HEK293 (cell line): ENCODE results near the gene MACO1.

Experiments used
- GLIS2 ChIP-seq: fragments of 450-650 bp; formaldehyde crosslinking; IDR thresholded peaks from 2 replicates; pipeline ENCODE4 v1.5.1; 2016; ENCODE audit warnings: missing biosample characterization, missing genetic modification characterization
- KLF1 ChIP-seq: fragments of 450-650 bp; formaldehyde crosslinking; IDR thresholded peaks from 2 replicates; pipeline ENCODE4 v1.5.1; 2016; ENCODE audit warnings: missing biosample characterization, missing genetic modification characterization
- KLF10 ChIP-seq: fragments of 450-650 bp; IDR thresholded peaks from 2 replicates; pipeline ENCODE4 v1.5.1; 2018; ENCODE audit warnings: missing biosample characterization, mild to moderate bottlenecking, missing genetic modification characterization
- KLF7 ChIP-seq: fragments of 450-650 bp; formaldehyde crosslinking; IDR thresholded peaks from 2 replicates; pipeline ENCODE4 v1.5.1; 2016; ENCODE audit warnings: missing biosample characterization, missing genetic modification characterization, borderline replicate concordance
- PATZ1 ChIP-seq: fragments of 450-650 bp; formaldehyde crosslinking; IDR thresholded peaks from 2 replicates; pipeline ENCODE4 v1.5.1; 2016; ENCODE audit warnings: missing biosample characterization, missing genetic modification characterization
- PBX3 ChIP-seq: sonication (generic); formaldehyde crosslinking; IDR thresholded peaks from 2 replicates; pipeline ENCODE4 v1.8.1; 2022; ENCODE audit warnings: mild to moderate bottlenecking, moderate library complexity, missing genetic modification reagents
- PRDM10 ChIP-seq: fragments of 450-650 bp; formaldehyde crosslinking; IDR thresholded peaks from 2 replicates; pipeline ENCODE4 v1.5.1; 2016; ENCODE audit warnings: missing biosample characterization, missing genetic modification characterization
- PRDM2 ChIP-seq: fragments of 450-650 bp; formaldehyde crosslinking; IDR thresholded peaks from 2 replicates; pipeline ENCODE4 v1.5.1; 2016; ENCODE audit warnings: missing biosample characterization, missing genetic modification characterization, borderline replicate concordance
- YY1 ChIP-seq: fragments of 450-650 bp; formaldehyde crosslinking; IDR thresholded peaks from 2 replicates; pipeline ENCODE4 v1.5.1; 2018; ENCODE audit warnings: missing biosample characterization, missing genetic modification characterization
- ZBTB20 ChIP-seq: fragments of 450-650 bp; formaldehyde crosslinking; IDR thresholded peaks from 2 replicates; pipeline ENCODE4 v1.5.1; 2016; ENCODE audit warnings: missing biosample characterization, missing genetic modification characterization
- ZBTB44 ChIP-seq: fragments of 450-650 bp; IDR thresholded peaks from 2 replicates; pipeline ENCODE4 v1.5.1; 2018; ENCODE audit warnings: missing biosample characterization, mild to moderate bottlenecking, missing genetic modification characterization
- ZBTB8A ChIP-seq: fragments of 450-650 bp; formaldehyde crosslinking; IDR thresholded peaks from 2 replicates; pipeline ENCODE4 v1.5.1; 2016; ENCODE audit warnings: missing biosample characterization, missing genetic modification characterization
- ZIC2 ChIP-seq: fragments of 450-650 bp; formaldehyde crosslinking; IDR thresholded peaks from 2 replicates; pipeline ENCODE4 v1.5.1; 2016; ENCODE audit warnings: missing biosample characterization, missing genetic modification characterization
- ZNF114 ChIP-seq: fragments of 450-650 bp; formaldehyde crosslinking; IDR thresholded peaks from 2 replicates; pipeline ENCODE4 v1.5.0; 2017; ENCODE audit warnings: missing biosample characterization, missing genetic modification characterization
- ZNF335 ChIP-seq: fragments of 450-650 bp; formaldehyde crosslinking; conservative IDR thresholded peaks from 2 replicates; pipeline ENCODE4 v1.5.1; 2016; ENCODE audit warnings: missing biosample characterization, missing genetic modification characterization
- ZNF366 ChIP-seq: fragments of 450-650 bp; formaldehyde crosslinking; conservative IDR thresholded peaks from 2 replicates; pipeline ENCODE4 v1.5.1; 2016; ENCODE audit warnings: missing biosample characterization, missing genetic modification characterization
- ZNF449 ChIP-seq: fragments of 450-650 bp; formaldehyde crosslinking; IDR thresholded peaks from 2 replicates; pipeline ENCODE4 v1.5.1; 2017; ENCODE audit warnings: missing biosample characterization, mild to moderate bottlenecking, missing genetic modification characterization, moderate library complexity
- ZNF600 ChIP-seq: fragments of 450-650 bp; formaldehyde crosslinking; IDR thresholded peaks from 2 replicates; pipeline ENCODE4 v1.5.1; 2016; ENCODE audit warnings: missing biosample characterization, missing genetic modification characterization
- ZNF747 ChIP-seq: fragments of 450-650 bp; formaldehyde crosslinking; IDR thresholded peaks from 2 replicates; pipeline ENCODE4 v1.5.1; 2016; ENCODE audit warnings: missing biosample characterization, missing genetic modification characterization
- ZNF76 ChIP-seq: fragments of 450-650 bp; formaldehyde crosslinking; IDR thresholded peaks from 2 replicates; pipeline ENCODE4; 2016; ENCODE audit warnings: low read depth, missing biosample characterization, missing genetic modification characterization, borderline replicate concordance

MACO1 gene

GRCh38 chr1:25549273-25550154 is 118.8 kb downstream of the MACO1 start (continued):
- TF ChIP-seq PATZ1 (tag by site-specific recombination) (peak; percentile 78), ZNF366 (tag by site-specific recombination) (peak; percentile 75), ZBTB44 (peak; percentile 39; the same call in 1 of the 2 replicates), KLF1 (peak; percentile 97), KLF10 (peak; percentile 97), ZNF335 (tag by site-specific recombination) (peak; percentile 64), GLIS2 (tag by site-specific recombination) (peak; percentile 56), ZNF600 (tag by site-specific recombination) (peak; percentile 76; the same call in 1 of the 2 replicates), ZNF114 (no peak), YY1 (tag by site-specific recombination) (no peak), PRDM2 (tag by site-specific recombination) (no peak), ZBTB8A (tag by site-specific recombination) (peak; percentile 82), ZNF747 (tag by site-specific recombination) (no peak), PBX3 (CRISPR knock-in tag) (no peak), ZNF76 (peak; percentile 24; the same call in 1 of the 2 replicates), ZIC2 (peak; percentile 90), KLF7 (tag by site-specific recombination) (no peak; the same call in 1 of the 2 replicates), ZBTB20 (tag by site-specific recombination) (peak; percentile 50; the same call in 1 of the 2 replicates), ZNF449 (peak; percentile 48), PRDM10 (peak; percentile 70)
